ENCODE results near the gene KCNN3.

KCNN3 gene

GRCh38 chr1:154666051-154666790 lies 203.9 kb downstream of the KCNN3 start:
- ChIA-PET CTCF (interaction anchor here (0.6 to 4.1 kb wide), 6 partner anchors 106 to 274 kb away, joined by 3 to 21 read pairs (median 4); no protein-coding TSS in a partner anchor), POLR2A (no interaction called here)
- no peak for TF ChIP-seq KLF8 (tag by site-specific recombination; IDR thresholded peaks at IDR 0.05)
- TF ChIP-seq ZNF157 (tag by site-specific recombination; IDR thresholded peaks at IDR 0.05), result no peak
- TF ChIP-seq ZSCAN18 (tag by site-specific recombination; IDR thresholded peaks at IDR 0.05), result no peak
- no peak for TF ChIP-seq ZBTB8A (tag by site-specific recombination; IDR thresholded peaks at IDR 0.05)
- TF ChIP-seq FEZF1 (tag by site-specific recombination; IDR thresholded peaks at IDR 0.05), result no peak
- no peak for TF ChIP-seq ZNF341 (tag by site-specific recombination; IDR thresholded peaks at IDR 0.05; ENCODE audit: low read depth)
- TF ChIP-seq KLF9 (tag by site-specific recombination; IDR thresholded peaks at IDR 0.05; ENCODE audit: low read depth), result no peak
- TF ChIP-seq GFI1B (tag by site-specific recombination; IDR thresholded peaks at IDR 0.05), result no peak
- TF ChIP-seq ZNF26 (tag by site-specific recombination; IDR thresholded peaks at IDR 0.05), result no peak
- TF ChIP-seq KLF17 (tag by site-specific recombination; IDR thresholded peaks at IDR 0.05), result no peak
- no peak for TF ChIP-seq AEBP2 (tag by site-specific recombination; IDR thresholded peaks at IDR 0.05; ENCODE audit: borderline replicate concordance)
- TF ChIP-seq KLF7 (tag by site-specific recombination; IDR thresholded peaks at IDR 0.05; ENCODE audit: borderline replicate concordance), result no peak

GRCh38 chr1:154664331-154665002 lies 205.6 kb downstream of the KCNN3 start:
- POLR2A ChIA-PET, result no interaction called here
- H3K9me3 ChIP-seq (ENCODE audit: control insufficient read depth, insufficient read depth, low read depth, low read length), result no peaks in the 10 kb centered on the region
- CTCF ChIA-PET, result interaction anchor here (0.6 to 3.9 kb wide), 3 partner anchors 105 to 214 kb away, joined by 3 to 18 read pairs (median 6); no protein-coding TSS in a partner anchor
- no peaks in the 10 kb centered on the region for H3K4me1 ChIP-seq (ENCODE audit: control insufficient read depth, insufficient read depth, low read length)
- H3K27ac ChIP-seq (ENCODE audit: extremely low read depth, low read depth, low read length), result no peak overlapping the region
- H3K4me3 ChIP-seq (ENCODE audit: low read depth, low read length), result no peak overlapping the region
- H3K36me3 ChIP-seq (ENCODE audit: control insufficient read depth in 2 of 2, insufficient read depth in 1 of 2, low read length in 2 of 2), result no peaks in the 10 kb centered on the region
- TF ChIP-seq ZNF555 (tag by site-specific recombination; conservative IDR thresholded peaks at IDR 0.05) (no peak), HOXA7 (CRISPR knock-in tag; IDR thresholded peaks at IDR 0.05; ENCODE audit: borderline replicate concordance) (no peak), ZNF416 (tag by site-specific recombination; IDR thresholded peaks at IDR 0.05) (no peak), PRDM10 (tag by site-specific recombination; IDR thresholded peaks at IDR 0.05) (no peak), ZNF571 (tag by site-specific recombination; IDR thresholded peaks at IDR 0.05) (no peak), ZNF335 (tag by site-specific recombination; conservative IDR thresholded peaks at IDR 0.05) (no peak), ZNF112 (tag by site-specific recombination; IDR thresholded peaks at IDR 0.05) (no peak), ZNF157 (tag by site-specific recombination; IDR thresholded peaks at IDR 0.05) (no peak), ZNF394 (tag by site-specific recombination; IDR thresholded peaks at IDR 0.05; ENCODE audit: borderline replicate concordance) (no peak)

More at GRCh38 chr1:154666051-154666790, 203.9 kb downstream of the KCNN3 start:
- H3K36me3 ChIP-seq (ENCODE audit: control insufficient read depth in 2 of 2, insufficient read depth in 1 of 2, low read length in 2 of 2), result no peaks in the 10 kb centered on the region
- no peak overlapping the region for H3K27ac ChIP-seq (ENCODE audit: extremely low read depth, low read depth, low read length)
- no peak overlapping the region for H3K4me3 ChIP-seq (ENCODE audit: low read depth, low read length)
- no peaks in the 10 kb centered on the region for H3K4me1 ChIP-seq (ENCODE audit: control insufficient read depth, insufficient read depth, low read length)
- H3K9me3 ChIP-seq (ENCODE audit: control insufficient read depth, insufficient read depth, low read depth, low read length), result no peaks in the 10 kb centered on the region
